Neural progenitor cell (in vitro differentiated cells): Measurements from ENCODE around the gene CFAP410. TPM values are rescaled to one million over a fixed set of nuclear protein-coding genes. Genes with fewer than 3 reads are reported as not detected.
"Not testable (repeated sequence)": the region's sequence is repeated elsewhere in the genome, so short reads cannot be mapped to it uniquely, and the experiment has no call there.

Source experiments
- DNase-seq: peaks from one replicate; pipeline ENCODE4 v3.0.0-alpha.2; 2016; ENCODE audit warnings: low spot score
- H2AFZ ChIP-seq: fragments of 200-600 bp; sonication (generic); replicated peaks from 2 replicates; pipeline ENCODE4 v1.6.1; 2016; ENCODE audit warnings: antibody characterized with exemption
- H3F3A ChIP-seq: fragments of 200-600 bp; sonication (generic); 2 replicates; pipeline ENCODE4 v1.6.1; 2016; ENCODE audit warnings: antibody characterized with exemption, low read depth
- H3K27ac ChIP-seq: fragments of 200-600 bp; sonication (generic); 2 replicates; pipeline ENCODE4 v1.5.1; 2016; ENCODE audit warnings: mild to moderate bottlenecking
- H3K27me3 ChIP-seq: fragments of 200-600 bp; sonication (generic); 2 replicates; pipeline ENCODE4 v1.6.1; 2016; ENCODE audit warnings: mild to moderate bottlenecking, moderate library complexity
- H3K36me3 ChIP-seq: fragments of 200-600 bp; sonication (generic); 2 replicates; pipeline ENCODE4 v1.5.1; 2016
- H3K4me1 ChIP-seq: fragments of 200-600 bp; sonication (generic); 2 replicates; pipeline ENCODE4 v1.6.1; 2016; ENCODE audit warnings: mixed run types
- H3K4me2 ChIP-seq: fragments of 200-600 bp; sonication (generic); 2 replicates; pipeline ENCODE4 v1.6.1; 2016
- H3K4me3 ChIP-seq: fragments of 200-600 bp; sonication (generic); 2 replicates; pipeline ENCODE4 v1.5.1; 2016
- H3K79me2 ChIP-seq: fragments of 200-600 bp; sonication (generic); 2 replicates; pipeline ENCODE4 v1.6.1; 2016; ENCODE audit warnings: low read depth
- H3K9ac ChIP-seq: fragments of 200-600 bp; sonication (generic); 2 replicates; pipeline ENCODE4 v1.6.1; 2016
- H3K9me3 ChIP-seq: fragments of 200-600 bp; sonication (generic); 2 replicates; pipeline ENCODE4 v1.5.1; 2016; ENCODE audit warnings: low read depth
- H4K20me1 ChIP-seq: fragments of 200-600 bp; sonication (generic); 2 replicates; pipeline ENCODE4 v1.6.1; 2016; ENCODE audit warnings: low read depth
- H3K27ac Mint-ChIP-seq: 3 replicates; pipeline ENCODE4 v1.8.0; 2021; ENCODE audit warnings: mixed read lengths
- H3K27me3 Mint-ChIP-seq: 2 replicates; pipeline ENCODE4 v1.8.0; 2022; ENCODE audit warnings: low read depth, mild to moderate bottlenecking, inconsistent platforms, moderate library complexity, mixed read lengths; ENCODE audit not compliant: insufficient read depth
- H3K36me3 Mint-ChIP-seq: 3 replicates; pipeline ENCODE4 v1.8.0; 2021; ENCODE audit warnings: mixed read lengths
- H3K4me1 Mint-ChIP-seq: 3 replicates; pipeline ENCODE4 v1.8.0; 2021; ENCODE audit warnings: mixed read lengths
- H3K4me3 Mint-ChIP-seq: 3 replicates; pipeline ENCODE4 v1.8.0; 2021; ENCODE audit warnings: mild to moderate bottlenecking, moderate library complexity, mixed read lengths
- H3K9me3 Mint-ChIP-seq: 3 replicates; pipeline ENCODE4 v1.8.0; 2020; ENCODE audit warnings: mixed read lengths
- CTCF ChIP-seq: fragments of 200-600 bp; sonication (generic); IDR thresholded peaks from 2 replicates; pipeline ENCODE4 v1.5.1; 2017; ENCODE audit warnings: antibody characterized with exemption, mild to moderate bottlenecking
- EZH2 ChIP-seq: fragments of 200-600 bp; sonication (generic); IDR thresholded peaks from 2 replicates; pipeline ENCODE4 v1.6.1; 2017; ENCODE audit warnings: antibody characterized with exemption, mild to moderate bottlenecking, moderate library complexity
- EZH2phosphoT487 ChIP-seq: fragments of 200-600 bp; sonication (generic); IDR thresholded peaks from 2 replicates; pipeline ENCODE4 v1.6.1; 2017; ENCODE audit warnings: antibody characterized with exemption
- total RNA-seq: library from RNA; depleted of rRNA; stranded (reverse); fragments of >200 nt; gene quantifications from 2 replicates; pipeline ENCODE4 v1.2.3, GENCODE V29; 2015; ENCODE audit warnings: low replicate concordance

The CFAP410 gene
- total RNA-seq, 1 donor from 2014 or later = 7.5 TPM

GRCh38 chr21:44303490-44303981 lies 35.7 kb downstream of the CFAP410 start:
- no peak overlapping the region for H2AFZ ChIP-seq
- no peaks in the 10 kb centered on the region for H3K36me3 Mint-ChIP-seq
- no peaks in the 10 kb centered on the region for H3K9me3 ChIP-seq
- H3K9me3 Mint-ChIP-seq = no peaks in the 10 kb centered on the region
- peaks cover 26% of the 10 kb centered on the region for H3K4me1 ChIP-seq
- H3K79me2 ChIP-seq = peaks cover 16% of the 10 kb centered on the region
- TF ChIP-seq EZH2 (no peak), CTCF (no peak), EZH2phosphoT487 (no peak)
- H3K4me3 ChIP-seq = no peak overlapping the region
- H3K27ac Mint-ChIP-seq = peak overlapping the region; percentile 85
- H3K27ac ChIP-seq = peak overlapping the region; percentile 54
- peak overlapping the region; percentile 59 for H3K4me2 ChIP-seq
- no peaks in the 10 kb centered on the region for H3K36me3 ChIP-seq
- H3K4me3 Mint-ChIP-seq = peak overlapping the region; percentile 78
- peaks cover 20% of the 10 kb centered on the region for H3F3A ChIP-seq
- no peak overlapping the region for H3K9ac ChIP-seq
- H3K27me3 Mint-ChIP-seq = peaks cover 2% of the 10 kb centered on the region
- H3K4me1 Mint-ChIP-seq = peaks cover 47% of the 10 kb centered on the region
- DNase-seq = no peak
- H4K20me1 ChIP-seq = peaks cover 72% of the 10 kb centered on the region
- H3K27me3 ChIP-seq = peaks cover 11% of the 10 kb centered on the region

GRCh38 chr21:44302573-44303401 lies 36.4 kb downstream of the CFAP410 start:
- H3K36me3 Mint-ChIP-seq, H3K27ac Mint-ChIP-seq, H3K27me3 Mint-ChIP-seq, H3K36me3 ChIP-seq, H3K9ac ChIP-seq, H2AFZ ChIP-seq, H3K9me3 ChIP-seq, H3K4me2 ChIP-seq, H3K27ac ChIP-seq, H3K4me3 ChIP-seq, H3K9me3 Mint-ChIP-seq: not testable (repeated sequence)
- Histone ChIP-seq H3K27me3 (peaks cover 19% of the 10 kb centered on the region), H3F3A (peaks cover 20% of the 10 kb centered on the region), H3K79me2 (peaks cover 16% of the 10 kb centered on the region), H4K20me1 (peaks cover 66% of the 10 kb centered on the region), H3K4me1 (peaks cover 26% of the 10 kb centered on the region)
- peak; percentile 38 for DNase-seq
- peak; percentile 43 for TF ChIP-seq CTCF
- Mint-ChIP-seq H3K4me3 (peak overlapping the region; percentile 46), H3K4me1 (peaks cover 41% of the 10 kb centered on the region)

- no peaks in the 10 kb centered on the region for H3K36me3 Mint-ChIP-seq
- Histone ChIP-seq H3K9ac (no peak overlapping the region), H2AFZ (no peak overlapping the region), H3K4me3 (no peak overlapping the region), H3K4me1 (peaks cover 26% of the 10 kb centered on the region), H3K36me3 (no peaks in the 10 kb centered on the region), H3F3A (peaks cover 20% of the 10 kb centered on the region), H4K20me1 (peaks cover 60% of the 10 kb centered on the region), H3K79me2 (peaks cover 16% of the 10 kb centered on the region), H3K4me2 (no peak overlapping the region), H3K9me3 (no peaks in the 10 kb centered on the region), H3K27me3 (peaks cover 22% of the 10 kb centered on the region), H3K27ac (no peak overlapping the region)
- H3K27me3 Mint-ChIP-seq = peaks cover 2% of the 10 kb centered on the region
- no peak for DNase-seq
- TF ChIP-seq EZH2phosphoT487 (no peak), CTCF (no peak), EZH2 (no peak)
- peak overlapping the region; percentile 76 for H3K4me3 Mint-ChIP-seq
- no peaks in the 10 kb centered on the region for H3K9me3 Mint-ChIP-seq
- H3K27ac Mint-ChIP-seq = no peak overlapping the region
- peaks cover 36% of the 10 kb centered on the region for H3K4me1 Mint-ChIP-seq
These were observed 37.2 kb downstream of the CFAP410 start for GRCh38 chr21:44301961-44302406.
